ENCODE data around the gene EXOC4.

EXOC4 gene

DNA sequence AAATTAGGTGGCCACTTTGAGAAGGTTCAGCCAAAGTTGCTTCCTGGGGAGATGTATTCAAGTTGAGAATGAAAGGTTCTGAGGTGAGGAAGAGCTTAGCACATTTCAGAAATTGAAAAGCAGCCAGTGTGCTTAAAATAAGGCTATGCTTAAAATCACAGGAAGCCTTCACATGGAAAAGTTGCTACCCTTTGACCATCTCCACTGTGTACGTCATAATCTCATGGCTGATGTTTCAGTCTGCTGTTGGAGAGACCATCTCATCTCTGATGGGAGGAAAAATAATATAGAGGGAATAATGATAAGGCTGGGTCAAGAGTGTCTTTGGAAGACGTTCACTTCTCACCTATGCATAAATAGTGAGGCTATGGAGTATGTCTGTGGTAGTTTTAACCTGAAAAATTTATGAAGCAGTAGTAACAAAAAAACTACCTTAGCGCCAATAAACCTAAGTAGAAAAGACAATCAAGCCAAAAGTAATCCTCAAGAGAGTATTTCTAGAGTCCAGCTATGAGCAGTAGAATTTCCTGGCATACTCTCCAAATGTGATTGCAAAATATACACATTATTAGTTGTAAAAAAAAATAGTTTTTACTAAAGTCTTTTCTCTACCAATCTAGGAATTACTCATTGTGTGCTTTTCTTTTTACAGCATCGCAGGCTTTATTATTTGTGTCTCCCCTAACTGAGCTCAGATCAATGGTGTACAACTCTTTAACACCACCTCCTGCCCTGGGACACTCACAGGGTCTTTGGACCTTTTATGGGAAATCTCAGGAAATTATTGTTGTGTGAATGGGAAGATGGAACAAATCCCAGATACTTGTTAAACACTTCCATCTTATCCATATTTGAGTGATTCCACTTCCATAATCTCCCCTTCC, 439.1 kb downstream of the EXOC4 start:
- DNase-seq (ENCODE audit: low read depth, low spot score): no peak
- Histone ChIP-seq H3K9me3 (ENCODE audit: insufficient read depth, low read length) (no peaks in the 10 kb centered on the region), H3K9ac (ENCODE audit: insufficient read length, low read depth) (no peak overlapping the region), H3K4me3 (ENCODE audit: insufficient read length, low read depth) (no peak overlapping the region), H3K27me3 (ENCODE audit: insufficient read depth, insufficient read length) (no peaks in the 10 kb centered on the region), H3K36me3 (ENCODE audit: insufficient read depth, insufficient read length, low read length) (no peaks in the 10 kb centered on the region), H3K4me1 (ENCODE audit: insufficient read depth, insufficient read length) (no peaks in the 10 kb centered on the region)
- TF ChIP-seq ZNF274 (IDR thresholded peaks at IDR 0.05; ENCODE audit: low read depth, low read length) (no peak), SUZ12 (IDR thresholded peaks at IDR 0.05; ENCODE audit: extremely low read depth, insufficient read depth, insufficient read length) (no peak), YY1 (IDR thresholded peaks at IDR 0.05; ENCODE audit: insufficient read depth, insufficient read length) (no peak)

DNA sequence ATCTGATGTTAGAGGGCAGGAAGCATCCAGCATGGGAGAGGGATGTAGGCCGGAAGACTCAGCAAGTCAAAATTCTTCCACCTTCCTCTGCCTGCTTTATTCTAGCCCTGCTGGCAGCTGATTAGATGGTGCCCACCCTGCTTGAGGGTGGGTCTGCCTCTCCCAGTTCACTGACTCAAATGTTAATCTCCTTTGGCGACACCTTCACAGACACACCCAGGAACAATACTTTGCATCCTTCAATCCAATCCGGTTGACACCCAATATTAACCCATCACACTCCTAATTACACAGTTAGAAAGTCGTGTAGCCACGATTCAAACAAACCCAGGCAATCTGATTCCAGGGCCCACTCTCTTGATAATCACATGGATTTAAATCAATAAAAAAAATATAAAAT, 440.4 kb downstream of the EXOC4 start:
- no peak overlapping the region for H3K4me3 ChIP-seq (ENCODE audit: insufficient read length, low read depth)
- no peaks in the 10 kb centered on the region for H3K36me3 ChIP-seq (ENCODE audit: insufficient read depth, insufficient read length, low read length)
- no peak for DNase-seq (ENCODE audit: low read depth, low spot score)
- H3K9ac ChIP-seq (ENCODE audit: insufficient read length, low read depth): no peak overlapping the region
- no peaks in the 10 kb centered on the region for H3K9me3 ChIP-seq (ENCODE audit: insufficient read depth, low read length)
- no peaks in the 10 kb centered on the region for H3K4me1 ChIP-seq (ENCODE audit: insufficient read depth, insufficient read length)
- TF ChIP-seq SUZ12 (IDR thresholded peaks at IDR 0.05; ENCODE audit: extremely low read depth, insufficient read depth, insufficient read length): no peak
- TF ChIP-seq YY1 (IDR thresholded peaks at IDR 0.05; ENCODE audit: insufficient read depth, insufficient read length): no peak
- TF ChIP-seq ZNF274 (IDR thresholded peaks at IDR 0.05; ENCODE audit: low read depth, low read length): no peak
- no peaks in the 10 kb centered on the region for H3K27me3 ChIP-seq (ENCODE audit: insufficient read depth, insufficient read length)

DNA sequence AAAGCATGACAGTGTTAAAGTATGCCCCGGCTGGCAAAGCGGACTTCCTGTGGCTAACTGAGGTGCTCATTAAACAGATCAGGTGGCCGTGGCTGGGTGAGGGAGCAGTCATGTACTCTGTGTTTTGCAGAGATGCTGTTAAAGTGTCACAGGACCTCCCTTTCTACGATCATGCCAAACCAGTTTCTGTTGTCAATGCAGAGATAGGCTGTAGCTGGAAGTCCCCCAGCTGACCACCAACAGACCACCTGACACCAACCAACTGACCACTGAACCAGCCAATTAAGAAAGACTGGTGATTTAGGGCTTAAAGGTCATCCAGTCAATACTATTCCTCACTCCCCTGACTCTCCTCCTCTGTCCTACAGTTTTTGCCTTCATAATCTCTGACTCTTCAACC, 443.2 kb downstream of the EXOC4 start:
- H3K4me3 ChIP-seq (ENCODE audit: insufficient read length, low read depth): no peak overlapping the region
- no peaks in the 10 kb centered on the region for H3K9me3 ChIP-seq (ENCODE audit: insufficient read depth, low read length)
- H3K9ac ChIP-seq (ENCODE audit: insufficient read length, low read depth): no peak overlapping the region
- no peaks in the 10 kb centered on the region for H3K36me3 ChIP-seq (ENCODE audit: insufficient read depth, insufficient read length, low read length)
- TF ChIP-seq YY1 (IDR thresholded peaks at IDR 0.05; ENCODE audit: insufficient read depth, insufficient read length) (no peak), SUZ12 (IDR thresholded peaks at IDR 0.05; ENCODE audit: extremely low read depth, insufficient read depth, insufficient read length) (no peak)
- no peaks in the 10 kb centered on the region for H3K27me3 ChIP-seq (ENCODE audit: insufficient read depth, insufficient read length)
- DNase-seq (ENCODE audit: low read depth, low spot score): no peak
- H3K4me1 ChIP-seq (ENCODE audit: insufficient read depth, insufficient read length): no peaks in the 10 kb centered on the region

DNA sequence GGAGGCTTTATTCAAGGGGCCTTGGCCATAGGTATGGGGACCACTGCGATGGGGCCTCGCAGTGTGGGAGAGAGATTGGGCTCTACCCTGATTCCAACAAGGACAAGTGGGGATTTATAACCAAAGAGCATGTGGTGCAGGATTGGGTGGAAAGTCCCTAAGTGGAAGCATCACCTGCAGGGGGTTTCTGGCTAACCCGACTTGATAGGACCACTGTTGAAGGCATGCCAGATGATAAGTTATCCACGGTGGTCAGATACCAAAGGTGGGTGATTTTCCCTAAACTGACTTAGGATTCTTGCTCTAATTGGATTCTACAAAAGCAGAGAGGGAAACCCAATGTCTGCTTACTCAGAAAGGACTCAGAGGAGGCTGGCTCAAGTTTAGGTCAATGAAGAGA, 444.7 kb downstream of the EXOC4 start:
- H3K4me3 ChIP-seq (ENCODE audit: insufficient read length, low read depth): no peak overlapping the region
- H3K9ac ChIP-seq (ENCODE audit: insufficient read length, low read depth): no peak overlapping the region
- no peaks in the 10 kb centered on the region for H3K9me3 ChIP-seq (ENCODE audit: insufficient read depth, low read length)
- TF ChIP-seq ZNF274 (IDR thresholded peaks at IDR 0.05; ENCODE audit: low read depth, low read length) (no peak), SUZ12 (IDR thresholded peaks at IDR 0.05; ENCODE audit: extremely low read depth, insufficient read depth, insufficient read length) (no peak), YY1 (IDR thresholded peaks at IDR 0.05; ENCODE audit: insufficient read depth, insufficient read length) (no peak)
- no peak for DNase-seq (ENCODE audit: low read depth, low spot score)
- no peaks in the 10 kb centered on the region for H3K36me3 ChIP-seq (ENCODE audit: insufficient read depth, insufficient read length, low read length)
- H3K4me1 ChIP-seq (ENCODE audit: insufficient read depth, insufficient read length): no peaks in the 10 kb centered on the region
- H3K27me3 ChIP-seq (ENCODE audit: insufficient read depth, insufficient read length): no peaks in the 10 kb centered on the region

DNA sequence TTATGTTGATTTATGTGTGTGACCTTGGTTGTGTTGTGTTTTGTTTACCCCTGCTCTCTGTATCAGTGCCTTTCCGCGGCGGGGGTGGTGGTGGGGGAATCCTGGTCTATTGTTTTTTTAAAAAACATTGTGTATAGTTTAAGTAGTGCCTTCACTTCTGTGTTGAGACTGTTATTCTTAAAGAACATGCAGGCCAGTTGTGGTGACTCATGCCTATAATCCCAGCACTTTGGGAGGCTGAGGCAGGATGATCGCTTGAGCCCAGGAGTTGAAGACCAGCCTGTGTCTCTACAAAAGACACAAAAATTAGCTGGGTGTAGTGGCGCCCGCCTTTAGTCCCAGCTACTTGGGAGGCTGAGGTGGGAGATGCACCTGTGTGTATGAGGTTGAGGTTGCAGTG, 445.2 kb downstream of the EXOC4 start:
- Histone ChIP-seq H3K9me3 (ENCODE audit: insufficient read depth, low read length) (no peaks in the 10 kb centered on the region), H3K36me3 (ENCODE audit: insufficient read depth, insufficient read length, low read length) (no peaks in the 10 kb centered on the region), H3K4me1 (ENCODE audit: insufficient read depth, insufficient read length) (no peaks in the 10 kb centered on the region), H3K4me3 (ENCODE audit: insufficient read length, low read depth) (no peak overlapping the region), H3K27me3 (ENCODE audit: insufficient read depth, insufficient read length) (no peaks in the 10 kb centered on the region), H3K9ac (ENCODE audit: insufficient read length, low read depth) (no peak overlapping the region)
- DNase-seq (ENCODE audit: low read depth, low spot score): no peak
- TF ChIP-seq SUZ12 (IDR thresholded peaks at IDR 0.05; ENCODE audit: extremely low read depth, insufficient read depth, insufficient read length): no peak
- no peak for TF ChIP-seq YY1 (IDR thresholded peaks at IDR 0.05; ENCODE audit: insufficient read depth, insufficient read length)
- TF ChIP-seq ZNF274 (IDR thresholded peaks at IDR 0.05; ENCODE audit: low read depth, low read length): no peak

DNA sequence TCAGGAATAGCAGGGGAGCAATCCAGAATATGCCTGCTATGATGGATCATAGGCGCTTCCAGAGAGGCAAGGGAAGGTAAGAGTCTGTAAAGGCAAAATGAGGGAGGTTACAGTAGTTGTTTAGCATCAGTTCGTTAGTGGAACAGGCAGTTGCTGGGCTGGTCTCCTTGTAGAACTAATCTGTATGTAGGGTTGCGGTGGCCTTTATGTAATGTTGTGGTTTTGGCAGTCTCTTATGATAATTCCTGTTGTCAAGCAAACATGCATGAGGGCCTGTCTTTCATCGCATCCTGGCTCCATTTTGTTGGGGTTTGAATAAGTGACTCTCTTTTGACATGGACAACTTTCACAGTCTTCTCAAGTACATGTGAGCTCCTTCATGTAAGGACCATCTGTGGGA, 446.5 kb downstream of the EXOC4 start:
- no peaks in the 10 kb centered on the region for H3K36me3 ChIP-seq (ENCODE audit: insufficient read depth, insufficient read length, low read length)
- H3K9me3 ChIP-seq (ENCODE audit: insufficient read depth, low read length): no peaks in the 10 kb centered on the region
- DNase-seq (ENCODE audit: low read depth, low spot score): no peak
- H3K9ac ChIP-seq (ENCODE audit: insufficient read length, low read depth): no peak overlapping the region
- no peak overlapping the region for H3K4me3 ChIP-seq (ENCODE audit: insufficient read length, low read depth)
- no peaks in the 10 kb centered on the region for H3K4me1 ChIP-seq (ENCODE audit: insufficient read depth, insufficient read length)
- H3K27me3 ChIP-seq (ENCODE audit: insufficient read depth, insufficient read length): no peaks in the 10 kb centered on the region
- TF ChIP-seq ZNF274 (IDR thresholded peaks at IDR 0.05; ENCODE audit: low read depth, low read length): no peak
- no peak for TF ChIP-seq SUZ12 (IDR thresholded peaks at IDR 0.05; ENCODE audit: extremely low read depth, insufficient read depth, insufficient read length)

DNA sequence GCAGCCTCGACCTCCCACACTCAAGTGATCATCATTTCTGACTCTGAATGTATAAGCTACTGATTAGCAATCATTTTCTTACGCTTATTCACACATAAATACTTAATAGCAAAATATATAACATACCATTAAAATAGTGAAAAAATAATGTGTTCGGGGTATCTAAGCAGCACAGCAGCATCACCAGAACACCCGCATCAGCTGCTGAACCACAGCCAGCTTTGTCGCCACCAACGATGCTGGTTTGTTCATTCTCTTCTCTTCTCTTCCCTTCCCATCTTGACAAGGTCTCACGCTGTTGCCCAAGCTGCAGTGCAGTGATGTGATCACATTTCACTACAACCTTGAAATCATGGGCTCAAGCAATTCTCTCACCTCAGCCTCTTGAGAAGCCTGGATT, 449.2 kb downstream of the EXOC4 start:
- Histone ChIP-seq H3K9ac (ENCODE audit: insufficient read length, low read depth) (no peak overlapping the region), H3K9me3 (ENCODE audit: insufficient read depth, low read length) (no peaks in the 10 kb centered on the region), H3K27me3 (ENCODE audit: insufficient read depth, insufficient read length) (no peaks in the 10 kb centered on the region), H3K4me1 (ENCODE audit: insufficient read depth, insufficient read length) (no peaks in the 10 kb centered on the region), H3K4me3 (ENCODE audit: insufficient read length, low read depth) (no peak overlapping the region), H3K36me3 (ENCODE audit: insufficient read depth, insufficient read length, low read length) (no peaks in the 10 kb centered on the region)
- TF ChIP-seq YY1 (IDR thresholded peaks at IDR 0.05; ENCODE audit: insufficient read depth, insufficient read length) (no peak), SUZ12 (IDR thresholded peaks at IDR 0.05; ENCODE audit: extremely low read depth, insufficient read depth, insufficient read length) (no peak), ZNF274 (IDR thresholded peaks at IDR 0.05; ENCODE audit: low read depth, low read length) (no peak)
- no peak for DNase-seq (ENCODE audit: low read depth, low spot score)

All from NT2/D1 (cell line).